PC-3 (cell line): ENCODE measurements around the gene KCTD11.

ENCODE experiments used
- EZH2 ChIP-seq: fragments of 300-600 bp; sonication (generic); IDR thresholded peaks from one replicate; pipeline ENCODE4 v1.6.1; 2017; ENCODE audit warnings: antibody characterized with exemption, mild to moderate bottlenecking, low read length; ENCODE audit not compliant: unreplicated experiment
- TF ChIP-seq, protein P1 (sequence below): fragments of 300-600 bp; sonication (generic); conservative IDR thresholded peaks from 2 replicates; pipeline ENCODE4 v1.5.1; 2017; ENCODE audit warnings: antibody characterized with exemption, low read depth, mild to moderate bottlenecking, low read length

DNA sequence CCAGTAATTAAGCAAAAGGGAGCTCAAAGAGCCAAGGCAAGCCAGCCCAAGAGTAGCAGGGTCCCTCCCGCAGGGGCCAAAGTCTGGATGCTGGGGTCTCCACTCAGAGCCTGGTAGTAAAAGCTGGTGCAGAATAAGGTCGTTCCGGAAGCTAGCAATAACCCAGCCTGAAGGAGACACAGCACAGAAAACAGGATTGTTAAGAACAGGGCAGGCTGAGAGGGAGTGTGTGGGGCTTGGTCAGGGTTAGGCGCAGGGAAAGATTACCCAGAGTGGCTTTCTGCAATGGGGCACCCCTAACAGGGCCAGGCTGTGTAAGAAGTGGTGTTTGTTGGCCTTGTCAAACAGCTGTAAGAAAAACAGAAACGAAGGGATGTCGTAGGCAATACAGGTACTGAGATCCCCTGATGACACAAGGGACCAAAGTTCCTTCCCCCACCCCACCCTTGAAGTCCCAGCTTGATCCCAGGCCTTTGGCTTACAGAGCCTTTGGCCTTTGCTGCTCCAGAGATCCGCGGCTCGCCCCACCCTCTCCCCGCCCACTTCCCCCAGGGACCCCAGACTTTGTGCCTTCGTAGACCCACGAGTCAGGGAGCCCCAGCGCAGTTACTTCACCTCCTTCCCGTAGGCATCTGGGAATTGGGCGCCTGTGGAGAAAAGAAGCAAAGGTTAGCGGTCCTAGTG lies 51.2 kb downstream of the KCTD11 start:
- TF ChIP-seq, protein P1, sequence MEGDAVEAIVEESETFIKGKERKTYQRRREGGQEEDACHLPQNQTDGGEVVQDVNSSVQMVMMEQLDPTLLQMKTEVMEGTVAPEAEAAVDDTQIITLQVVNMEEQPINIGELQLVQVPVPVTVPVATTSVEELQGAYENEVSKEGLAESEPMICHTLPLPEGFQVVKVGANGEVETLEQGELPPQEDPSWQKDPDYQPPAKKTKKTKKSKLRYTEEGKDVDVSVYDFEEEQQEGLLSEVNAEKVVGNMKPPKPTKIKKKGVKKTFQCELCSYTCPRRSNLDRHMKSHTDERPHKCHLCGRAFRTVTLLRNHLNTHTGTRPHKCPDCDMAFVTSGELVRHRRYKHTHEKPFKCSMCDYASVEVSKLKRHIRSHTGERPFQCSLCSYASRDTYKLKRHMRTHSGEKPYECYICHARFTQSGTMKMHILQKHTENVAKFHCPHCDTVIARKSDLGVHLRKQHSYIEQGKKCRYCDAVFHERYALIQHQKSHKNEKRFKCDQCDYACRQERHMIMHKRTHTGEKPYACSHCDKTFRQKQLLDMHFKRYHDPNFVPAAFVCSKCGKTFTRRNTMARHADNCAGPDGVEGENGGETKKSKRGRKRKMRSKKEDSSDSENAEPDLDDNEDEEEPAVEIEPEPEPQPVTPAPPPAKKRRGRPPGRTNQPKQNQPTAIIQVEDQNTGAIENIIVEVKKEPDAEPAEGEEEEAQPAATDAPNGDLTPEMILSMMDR, result no peak
- no peak for TF ChIP-seq EZH2
